HG03097 (cell line): Measurements from ENCODE around the gene GULP1.
"Not testable (repeated sequence)": the region's sequence is repeated elsewhere in the genome, so short reads cannot be mapped to it uniquely, and the experiment has no call there.

ENCODE experiments used
- ATAC-seq: cut with Tn5 transposase; IDR thresholded peaks from one replicate; pipeline ENCODE4 v1.9.1; 2021; ENCODE audit not compliant: unreplicated experiment, low FRiP score

GULP1 gene

GRCh38 chr2:188580738-188581137 lies 289.1 kb downstream of the GULP1 start:
- ATAC-seq = no peak

- ATAC-seq = no peak
These were observed 290.5 kb downstream of the GULP1 start for GRCh38 chr2:188582211-188582610.

GRCh38 chr2:188588235-188588634 lies 296.6 kb downstream of the GULP1 start:
- no peak for ATAC-seq

GRCh38 chr2:188596054-188596453 lies 304.4 kb downstream of the GULP1 start:
- no peak for ATAC-seq

- no peak for ATAC-seq
These were observed 306.9 kb downstream of the GULP1 start for GRCh38 chr2:188598551-188598950.

GRCh38 chr2:188599140-188599539 lies 307.5 kb downstream of the GULP1 start:
- ATAC-seq = no peak

- ATAC-seq = no peak
These were observed 309.0 kb downstream of the GULP1 start for GRCh38 chr2:188600536-188601210.

GRCh38 chr2:188601391-188601790 lies 309.7 kb downstream of the GULP1 start:
- ATAC-seq = no peak

- ATAC-seq = no peak
These were observed 310.3 kb downstream of the GULP1 start for GRCh38 chr2:188601927-188602326.

- no peak for ATAC-seq
These were observed 312.9 kb downstream of the GULP1 start for GRCh38 chr2:188604579-188604978.

- ATAC-seq = not testable (repeated sequence)
These were observed 314.2 kb downstream of the GULP1 start for GRCh38 chr2:188605609-188606584.

- not testable (repeated sequence) for ATAC-seq
These were observed 314.9 kb downstream of the GULP1 start for GRCh38 chr2:188606596-188606995.

GRCh38 chr2:188607501-188607900 lies 315.8 kb downstream of the GULP1 start:
- ATAC-seq = no peak

- ATAC-seq = no peak
These were observed 317.8 kb downstream of the GULP1 start for GRCh38 chr2:188609321-188610049.

GRCh38 chr2:188610050-188610444 lies 318.4 kb downstream of the GULP1 start:
- ATAC-seq = no peak

- ATAC-seq = no peak
These were observed 319.2 kb downstream of the GULP1 start for GRCh38 chr2:188610827-188611226.

- no peak for ATAC-seq
These were observed 327.5 kb downstream of the GULP1 start for GRCh38 chr2:188619146-188619545.

- no peak for ATAC-seq
These were observed 329.2 kb downstream of the GULP1 start for GRCh38 chr2:188620916-188621315.

GRCh38 chr2:188622601-188623260 lies 331.1 kb downstream of the GULP1 start:
- no peak for ATAC-seq

GRCh38 chr2:188623995-188624643 lies 332.4 kb downstream of the GULP1 start:
- no peak for ATAC-seq
